Esophagus squamous epithelium (tissue), 4 donors: Measurements from ENCODE around the gene MTAP.

Source experiments
- CTCF ChIP-seq, 6 experiments: fragments of 450-650 bp in 4 of 6; fragments of 200-600 bp in 2 of 6; sonication (generic) in 2 of 6; IDR thresholded peaks; one replicate each; pipeline ENCODE4 v1.5.1; 2016 to 2019; ENCODE audit warnings: antibody characterized with exemption in 6 of 6, mild to moderate bottlenecking in 4 of 6, moderate library complexity in 4 of 6
- POLR2A ChIP-seq, 4 donors: fragments of 450-650 bp; IDR thresholded peaks; one replicate each; pipeline ENCODE4 v1.6.1; 2017; ENCODE audit warnings: antibody characterized with exemption in 4 of 4, mild to moderate bottlenecking in 4 of 4, moderate library complexity in 3 of 4

- no peak for TF ChIP-seq POLR2A (IDR thresholded peaks at IDR 0.05)
- no peak for TF ChIP-seq CTCF (IDR thresholded peaks at IDR 0.05)
Observed at GRCh38 chr9:21753523-21753922, 48.9 kb upstream of the MTAP start.
